ENCODE data around the gene FHOD3.

GRCh38 chr18:36766836-36767235 is 469.3 kb downstream of the FHOD3 start:
- no peak for TF ChIP-seq CTCF (IDR thresholded peaks at IDR 0.05)
- no peak for TF ChIP-seq POLR2A (IDR thresholded peaks at IDR 0.05)

Measured in uterus (tissue), 2 donors.